BLaER1 treated with 17β-estradiol and CSF1 and Interleukin-3, amounts not matched to agents 10 nM and 100 nM (cell line): Measurements from ENCODE around the gene ECM1.

Source experiments
- H3K27ac ChIP-seq, 11 experiments: shearing (Covaris generic); formaldehyde crosslinking; 2 replicates each; pipeline ENCODE4 v1.8.1; 2022
- H3K27me3 ChIP-seq, 11 experiments: shearing (Covaris generic); formaldehyde crosslinking; 2 replicates each; pipeline ENCODE4 v1.8.1; 2022
- H3K36me3 ChIP-seq, 11 experiments: shearing (Covaris generic); formaldehyde crosslinking; 2 replicates each; pipeline ENCODE4 v1.8.1; 2022
- H3K4me1 ChIP-seq, 10 experiments: shearing (Covaris generic); formaldehyde crosslinking; 2 replicates each; pipeline ENCODE4 v1.8.1; 2022
- H3K4me2 ChIP-seq, 11 experiments: shearing (Covaris generic); formaldehyde crosslinking; 2 replicates each; pipeline ENCODE4 v1.8.1; 2022
- H3K4me3 ChIP-seq, 10 experiments: shearing (Covaris generic); formaldehyde crosslinking; 2 replicates each; pipeline ENCODE4 v1.8.1; 2022
- H3K9ac ChIP-seq, 11 experiments: shearing (Covaris generic); formaldehyde crosslinking; 2 replicates each; pipeline ENCODE4 v1.8.1; 2022
- H3K9me3 ChIP-seq, 11 experiments: shearing (Covaris generic); formaldehyde crosslinking; replicated peaks in 1 of 11; 2 replicates each; pipeline ENCODE4 v1.8.1; 2022
- H4K20me1 ChIP-seq, 11 experiments: shearing (Covaris generic); formaldehyde crosslinking; 2 replicates each; pipeline ENCODE4 v1.8.1; 2022
- Cebpa-rat ChIP-seq, 11 experiments: shearing (Covaris generic); IDR thresholded peaks; 2 replicates each; pipeline ENCODE4 v1.8.1; 2022

Gene ECM1

DNA sequence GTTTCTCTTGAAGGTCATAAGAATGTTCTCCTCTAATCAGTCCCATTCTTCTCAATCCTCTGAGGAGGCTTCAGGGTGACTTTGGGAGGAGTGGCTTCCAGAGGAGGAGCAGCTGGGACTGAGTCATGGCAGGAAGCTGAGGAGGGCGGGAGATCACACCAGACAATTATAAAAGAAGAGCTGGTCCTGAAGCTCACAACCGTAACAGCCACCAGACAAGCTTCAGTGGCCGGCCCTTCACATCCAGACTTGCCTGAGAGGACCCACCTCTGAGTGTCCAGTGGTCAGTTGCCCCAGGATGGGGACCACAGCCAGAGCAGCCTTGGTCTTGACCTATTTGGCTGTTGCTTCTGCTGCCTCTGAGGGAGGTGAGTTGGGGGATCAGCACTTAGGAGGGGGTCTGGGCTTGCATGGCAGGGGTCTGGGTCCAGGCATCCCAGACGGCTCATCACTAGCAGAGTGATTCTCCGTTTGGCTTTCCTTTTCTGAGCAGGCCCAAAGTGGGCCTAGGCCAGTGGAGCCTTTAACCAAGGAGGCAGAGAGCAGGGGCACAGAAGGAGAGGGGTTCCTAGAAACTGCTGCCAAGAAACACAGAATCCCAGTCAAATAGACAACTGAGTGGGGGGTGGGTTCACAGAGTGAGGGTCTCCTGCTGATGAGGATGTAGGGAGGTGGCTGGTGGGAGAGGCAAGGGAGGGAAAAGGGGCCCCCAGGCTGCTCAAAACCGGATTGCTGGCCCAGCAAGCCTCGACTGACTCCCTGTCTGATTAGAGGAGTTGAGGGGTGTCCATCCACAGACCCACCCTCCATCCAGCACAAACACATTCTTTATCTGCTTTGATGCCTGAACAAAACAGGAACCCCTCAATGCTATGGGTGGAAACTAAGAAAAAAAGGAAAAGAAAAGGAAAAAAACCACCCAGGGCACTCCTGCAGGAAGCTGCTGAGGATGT is at the start of gene ECM1:
TSS of gene ECM1 (plus strand) at position 198 of the 953 bp plus-strand sequence. CDS start at position 299, 101 bp downstream.
- Histone ChIP-seq H3K9me3 (no peaks in the 10 kb centered on the region), H3K4me3 (peak within 1 kb of the TSS; percentile 41 to 72 (median 58)), H3K27me3 (no peaks in the 10 kb centered on the region), H3K4me2 (peak within 1 kb of the TSS; percentile 88 to 100 (median 97)), H3K4me1 (peaks cover 59 to 72% (median 67%) of the 10 kb centered on the region in 10 experiments), H3K36me3 (peaks cover 43 to 75% (median 59%) of the 10 kb centered on the region in 11 experiments), H3K9ac (peak within 1 kb of the TSS; percentile 66 to 80 (median 76)), H4K20me1 (peaks cover 0 to 28% (median 0%) of the 10 kb centered on the region in 11 experiments; a peak in 2 of 22 replicates), H3K27ac (peak within 1 kb of the TSS; percentile 58 to 84 (median 76))
- no peak for TF ChIP-seq Cebpa-rat (IDR thresholded peaks at IDR 0.05)

DNA sequence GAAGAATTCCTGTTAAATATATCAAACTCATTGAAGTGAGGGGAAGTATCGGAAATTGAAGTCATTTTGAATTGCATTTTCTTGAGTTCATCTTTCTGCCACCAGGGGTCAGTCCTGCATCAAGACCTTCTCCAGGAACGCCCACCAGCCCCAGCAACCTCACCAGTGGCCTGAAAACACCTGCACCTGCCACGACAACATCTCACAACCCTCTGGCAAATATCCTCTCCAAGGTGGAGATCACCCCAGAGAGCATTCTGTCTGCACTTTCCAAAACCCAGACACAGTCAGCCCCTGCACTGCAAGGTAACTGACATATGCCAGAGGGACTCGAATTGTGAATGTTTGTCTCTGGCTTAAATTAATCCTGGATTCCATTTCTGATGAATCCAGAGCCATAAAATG is 43.5 kb upstream of the ECM1 start:
- H3K9me3 ChIP-seq: no peaks in the 10 kb centered on the region
- no peak overlapping the region for H3K4me2 ChIP-seq
- no peaks in the 10 kb centered on the region for H3K27me3 ChIP-seq
- peaks cover 82 to 100% (median 94%) of the 10 kb centered on the region in 11 experiments for H3K36me3 ChIP-seq
- H3K4me1 ChIP-seq: no peaks in the 10 kb centered on the region
- H3K4me3 ChIP-seq: no peak overlapping the region
- no peak overlapping the region for H3K27ac ChIP-seq
- no peak overlapping the region for H3K9ac ChIP-seq
- TF ChIP-seq Cebpa-rat (IDR thresholded peaks at IDR 0.05): no peak
- H4K20me1 ChIP-seq: peaks cover 0 to 16% (median 0%) of the 10 kb centered on the region in 11 experiments; a peak in 2 of 22 replicates

DNA sequence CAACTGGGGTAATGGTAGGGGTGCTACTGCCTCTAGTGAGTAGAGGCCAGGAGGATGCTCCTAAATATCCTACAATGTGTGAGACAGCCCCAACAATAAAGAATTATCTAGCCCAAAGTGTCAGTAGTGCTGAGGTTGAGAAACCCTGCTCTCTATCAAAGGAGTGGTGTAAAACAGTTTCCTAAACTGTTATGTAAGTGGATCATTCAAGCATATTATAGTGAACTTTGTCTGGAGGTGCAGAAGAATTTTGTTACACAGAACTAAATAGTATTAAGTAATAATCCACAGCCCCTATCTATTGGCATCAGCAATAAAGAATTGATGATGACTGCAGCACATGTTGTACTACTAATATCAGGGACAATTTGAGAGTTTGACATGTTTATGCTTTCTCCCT is 40.9 kb upstream of the ECM1 start:
- no peaks in the 10 kb centered on the region for H3K9me3 ChIP-seq
- H3K4me3 ChIP-seq: no peak overlapping the region
- H3K9ac ChIP-seq: no peak overlapping the region; a peak in 1 of 22 replicates
- peaks cover 83 to 100% (median 94%) of the 10 kb centered on the region in 11 experiments for H3K36me3 ChIP-seq
- peaks cover 0 to 16% (median under 1%) of the 10 kb centered on the region in 11 experiments; a peak in 3 of 22 replicates for H4K20me1 ChIP-seq
- no peaks in the 10 kb centered on the region for H3K27me3 ChIP-seq
- H3K4me1 ChIP-seq: no peaks in the 10 kb centered on the region
- H3K27ac ChIP-seq: no peak overlapping the region
- no peak for TF ChIP-seq Cebpa-rat (IDR thresholded peaks at IDR 0.05)
- no peak overlapping the region for H3K4me2 ChIP-seq

DNA sequence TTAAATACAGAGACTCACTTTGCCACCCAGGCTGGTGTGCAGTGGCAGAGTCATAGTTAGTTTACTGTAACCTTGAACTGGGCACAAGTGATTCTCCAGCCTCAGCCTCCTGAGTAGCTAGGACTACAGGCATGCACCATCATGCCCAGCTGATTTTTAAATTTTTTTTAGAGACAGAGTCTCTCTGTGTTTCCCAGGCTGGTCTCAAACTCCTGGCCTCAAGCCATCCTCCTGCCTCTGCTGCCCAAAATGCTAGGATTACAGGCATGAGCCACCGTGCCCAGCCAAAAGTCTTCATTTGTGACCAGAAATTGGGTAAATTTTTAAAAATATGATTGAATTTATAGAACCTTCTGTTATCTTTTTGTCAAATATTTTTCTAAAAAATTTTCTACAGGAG is 38.6 kb upstream of the ECM1 start:
- Histone ChIP-seq H3K4me3 (no peak overlapping the region), H3K9me3 (no peaks in the 10 kb centered on the region), H3K27ac (no peak overlapping the region), H3K36me3 (peaks cover 83 to 100% (median 96%) of the 10 kb centered on the region in 11 experiments), H3K4me2 (no peak overlapping the region), H3K4me1 (no peaks in the 10 kb centered on the region), H3K9ac (no peak overlapping the region), H3K27me3 (no peaks in the 10 kb centered on the region), H4K20me1 (peaks cover 0 to 21% (median 3%) of the 10 kb centered on the region in 11 experiments; a peak in 4 of 22 replicates)
- no peak for TF ChIP-seq Cebpa-rat (IDR thresholded peaks at IDR 0.05)

DNA sequence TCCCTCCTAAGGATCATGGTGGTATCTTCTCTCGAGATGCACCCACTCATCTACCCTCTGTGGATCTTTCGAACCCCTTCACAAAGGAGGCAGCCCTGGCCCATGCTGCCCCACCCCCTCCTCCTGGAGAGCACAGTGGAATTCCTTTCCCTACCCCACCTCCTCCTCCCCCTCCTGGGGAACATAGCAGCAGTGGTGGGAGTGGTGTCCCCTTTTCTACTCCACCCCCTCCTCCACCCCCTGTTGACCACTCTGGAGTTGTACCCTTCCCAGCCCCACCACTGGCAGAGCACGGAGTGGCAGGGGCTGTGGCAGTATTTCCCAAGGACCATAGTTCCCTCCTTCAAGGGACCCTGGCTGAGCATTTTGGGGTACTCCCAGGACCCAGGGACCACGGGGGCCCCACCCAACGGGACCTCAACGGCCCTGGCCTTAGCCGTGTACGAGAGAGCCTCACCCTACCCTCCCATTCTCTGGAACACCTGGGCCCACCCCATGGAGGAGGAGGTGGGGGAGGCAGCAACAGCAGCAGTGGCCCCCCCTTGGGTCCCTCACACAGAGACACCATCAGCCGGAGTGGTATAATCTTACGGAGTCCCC is 35.2 kb upstream of the ECM1 start:
- no peak for TF ChIP-seq Cebpa-rat (IDR thresholded peaks at IDR 0.05)
- no peak overlapping the region for H3K27ac ChIP-seq
- H3K4me1 ChIP-seq: no peaks in the 10 kb centered on the region
- H3K9me3 ChIP-seq: no peaks in the 10 kb centered on the region
- H4K20me1 ChIP-seq: peaks cover 0 to 21% (median 3%) of the 10 kb centered on the region in 11 experiments; a peak in 5 of 22 replicates
- no peak overlapping the region for H3K9ac ChIP-seq
- peaks cover 51 to 76% (median 63%) of the 10 kb centered on the region in 11 experiments for H3K36me3 ChIP-seq
- H3K27me3 ChIP-seq: no peaks in the 10 kb centered on the region
- no peak overlapping the region for H3K4me3 ChIP-seq
- no peak overlapping the region for H3K4me2 ChIP-seq

DNA sequence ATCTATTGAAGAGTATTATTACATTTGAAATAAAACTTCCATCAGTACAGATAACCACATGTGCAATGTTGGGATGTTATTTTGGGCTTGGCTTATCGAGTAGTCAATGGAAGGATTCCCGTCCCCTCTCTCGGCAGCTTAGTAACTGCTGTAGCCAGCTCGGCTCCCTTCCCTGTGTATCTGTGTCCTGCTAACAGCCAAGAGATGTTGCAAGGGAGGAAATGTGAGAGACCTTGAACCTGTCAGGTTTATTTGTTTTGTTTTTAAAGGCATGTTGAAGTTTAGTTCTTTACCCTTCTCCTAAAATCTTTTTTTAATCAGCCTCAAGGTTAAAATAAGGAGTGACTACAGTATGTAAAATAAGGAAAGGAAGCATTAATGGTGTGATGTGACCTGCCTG is 34.2 kb upstream of the ECM1 start:
- no peak overlapping the region for H3K9ac ChIP-seq
- no peaks in the 10 kb centered on the region for H3K9me3 ChIP-seq
- no peak for TF ChIP-seq Cebpa-rat (IDR thresholded peaks at IDR 0.05)
- peaks cover 42 to 67% (median 54%) of the 10 kb centered on the region in 11 experiments for H3K36me3 ChIP-seq
- no peaks in the 10 kb centered on the region for H3K4me1 ChIP-seq
- no peak overlapping the region for H3K4me3 ChIP-seq
- H4K20me1 ChIP-seq: peaks cover 0 to 21% (median 3%) of the 10 kb centered on the region in 11 experiments; a peak in 5 of 22 replicates
- H3K27me3 ChIP-seq: no peaks in the 10 kb centered on the region
- no peak overlapping the region for H3K27ac ChIP-seq
- H3K4me2 ChIP-seq: no peak overlapping the region

DNA sequence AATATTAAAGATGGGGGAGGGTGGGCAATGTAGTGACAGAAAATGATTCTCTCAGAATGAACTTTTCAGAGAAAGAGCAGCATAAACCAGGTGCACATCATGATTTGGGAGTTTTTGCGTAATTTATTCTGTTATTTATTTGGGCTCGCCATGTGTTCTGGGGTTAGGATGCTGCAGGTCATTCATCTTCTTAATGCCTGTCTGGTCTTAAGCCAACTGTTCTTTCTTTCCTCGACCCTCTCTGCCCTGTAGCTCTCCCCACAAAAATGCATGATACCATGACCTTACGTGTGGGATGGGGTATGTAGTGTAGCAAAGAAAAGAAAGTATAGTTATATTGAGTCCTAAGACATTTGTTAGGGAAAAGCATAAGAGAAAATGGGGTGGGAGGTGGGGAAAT is 33.0 kb upstream of the ECM1 start:
- H4K20me1 ChIP-seq: peaks cover 0 to 21% (median 3%) of the 10 kb centered on the region in 11 experiments; a peak in 5 of 22 replicates
- no peak overlapping the region for H3K4me3 ChIP-seq
- H3K27me3 ChIP-seq: no peaks in the 10 kb centered on the region
- peaks cover 34 to 55% (median 44%) of the 10 kb centered on the region in 11 experiments for H3K36me3 ChIP-seq
- no peak for TF ChIP-seq Cebpa-rat (IDR thresholded peaks at IDR 0.05)
- no peak overlapping the region for H3K4me2 ChIP-seq
- H3K9ac ChIP-seq: no peak overlapping the region
- no peak overlapping the region for H3K27ac ChIP-seq
- no peaks in the 10 kb centered on the region for H3K4me1 ChIP-seq
- H3K9me3 ChIP-seq: no peaks in the 10 kb centered on the region

DNA sequence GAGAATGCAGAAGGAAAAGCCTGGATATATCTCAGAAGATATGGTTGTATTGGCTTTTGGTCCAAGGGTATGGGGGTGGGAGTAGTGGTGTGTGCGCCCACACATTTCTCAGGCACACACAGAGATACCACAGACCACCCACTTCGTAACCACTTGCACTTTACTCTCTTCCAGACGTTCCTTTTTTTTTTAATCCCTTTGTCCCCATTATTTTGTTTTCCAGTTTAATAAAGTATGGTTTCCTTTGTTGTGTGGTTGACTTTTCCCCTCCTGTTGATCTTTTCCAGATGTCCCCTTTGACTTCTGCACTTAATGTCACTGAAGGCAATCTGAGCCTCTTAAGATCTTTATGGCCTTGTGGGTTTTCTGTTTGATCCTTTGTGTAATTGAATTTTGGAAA is 31.2 kb upstream of the ECM1 start:
- Histone ChIP-seq H3K4me1 (no peaks in the 10 kb centered on the region), H3K9ac (no peak overlapping the region), H3K9me3 (no peaks in the 10 kb centered on the region), H4K20me1 (peaks cover 0 to 19% (median 0%) of the 10 kb centered on the region in 11 experiments; a peak in 5 of 22 replicates), H3K36me3 (peaks cover 15 to 36% (median 25%) of the 10 kb centered on the region in 11 experiments), H3K27ac (no peak overlapping the region), H3K4me3 (no peak overlapping the region), H3K27me3 (no peaks in the 10 kb centered on the region), H3K4me2 (no peak overlapping the region)
- TF ChIP-seq Cebpa-rat (IDR thresholded peaks at IDR 0.05): no peak

DNA sequence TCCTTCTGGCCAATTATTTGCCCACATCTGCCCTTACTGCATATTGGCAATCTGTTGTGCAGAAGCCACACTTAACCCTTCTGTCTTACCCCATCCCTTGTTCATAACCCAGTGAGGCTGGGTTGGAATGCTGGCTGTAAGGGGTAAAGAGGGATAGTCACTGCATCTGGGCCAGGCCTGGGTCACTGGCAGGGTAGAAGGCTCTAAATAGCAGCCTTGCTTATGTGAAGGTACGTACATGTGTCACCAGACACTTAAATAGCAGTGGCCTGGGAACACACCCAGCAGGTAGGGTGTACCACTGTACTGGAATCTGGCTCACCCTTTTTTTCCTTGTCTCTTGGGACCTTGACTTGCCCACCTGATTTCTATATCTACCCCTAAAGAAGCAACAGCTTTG is 30.6 kb upstream of the ECM1 start:
- Histone ChIP-seq H3K27ac (no peak overlapping the region), H3K4me1 (no peaks in the 10 kb centered on the region), H4K20me1 (peaks cover 0 to 15% (median 0%) of the 10 kb centered on the region in 11 experiments; a peak in 4 of 22 replicates), H3K27me3 (no peaks in the 10 kb centered on the region), H3K36me3 (peaks cover 9 to 31% (median 19%) of the 10 kb centered on the region in 11 experiments), H3K9me3 (no peaks in the 10 kb centered on the region), H3K9ac (no peak overlapping the region), H3K4me2 (no peak overlapping the region), H3K4me3 (no peak overlapping the region)
- TF ChIP-seq Cebpa-rat (IDR thresholded peaks at IDR 0.05): no peak
